Mucosa of rectum (tissue), 2 donors: Measurements from ENCODE around the gene MRPS9.

ENCODE experiments used
- H3K27ac ChIP-seq, 2 donors: one replicate each; pipeline ENCODE4 v1.7.0; 2013; ENCODE audit warnings: inconsistent platforms in 2 of 2, low read depth in 2 of 2, low read length in 2 of 2
- H3K27me3 ChIP-seq, 2 donors: one replicate each; pipeline ENCODE4 v1.7.0; 2013; ENCODE audit warnings: low read length in 2 of 2; ENCODE audit not compliant: control insufficient read depth in 2 of 2, insufficient read depth in 2 of 2
- H3K36me3 ChIP-seq, 2 donors: one replicate each; pipeline ENCODE4 v1.7.0; 2013; ENCODE audit warnings: low read length in 2 of 2; ENCODE audit not compliant: control insufficient read depth in 2 of 2, insufficient read depth in 2 of 2
- H3K4me1 ChIP-seq, 2 donors: one replicate each; pipeline ENCODE4 v1.7.0; 2013; ENCODE audit warnings: low read length in 2 of 2, mild to moderate bottlenecking in 1 of 2; ENCODE audit not compliant: control insufficient read depth in 2 of 2, insufficient read depth in 2 of 2
- H3K4me3 ChIP-seq, 2 donors: one replicate each; pipeline ENCODE4 v1.7.0; 2013; ENCODE audit warnings: low read length in 2 of 2
- H3K9ac ChIP-seq, 2 donors: one replicate each; pipeline ENCODE4 v1.7.0; 2013; ENCODE audit warnings: low read length in 2 of 2, low read depth in 1 of 2, mild to moderate bottlenecking in 1 of 2
- H3K9me3 ChIP-seq, 2 donors: one replicate each; pipeline ENCODE4 v1.7.0; 2013; ENCODE audit warnings: low read length in 2 of 2; ENCODE audit not compliant: control insufficient read depth in 2 of 2
- donor health status: healthy.
- donor health status: Normal muscosa, but diverticular disease.

Gene MRPS9

DNA sequence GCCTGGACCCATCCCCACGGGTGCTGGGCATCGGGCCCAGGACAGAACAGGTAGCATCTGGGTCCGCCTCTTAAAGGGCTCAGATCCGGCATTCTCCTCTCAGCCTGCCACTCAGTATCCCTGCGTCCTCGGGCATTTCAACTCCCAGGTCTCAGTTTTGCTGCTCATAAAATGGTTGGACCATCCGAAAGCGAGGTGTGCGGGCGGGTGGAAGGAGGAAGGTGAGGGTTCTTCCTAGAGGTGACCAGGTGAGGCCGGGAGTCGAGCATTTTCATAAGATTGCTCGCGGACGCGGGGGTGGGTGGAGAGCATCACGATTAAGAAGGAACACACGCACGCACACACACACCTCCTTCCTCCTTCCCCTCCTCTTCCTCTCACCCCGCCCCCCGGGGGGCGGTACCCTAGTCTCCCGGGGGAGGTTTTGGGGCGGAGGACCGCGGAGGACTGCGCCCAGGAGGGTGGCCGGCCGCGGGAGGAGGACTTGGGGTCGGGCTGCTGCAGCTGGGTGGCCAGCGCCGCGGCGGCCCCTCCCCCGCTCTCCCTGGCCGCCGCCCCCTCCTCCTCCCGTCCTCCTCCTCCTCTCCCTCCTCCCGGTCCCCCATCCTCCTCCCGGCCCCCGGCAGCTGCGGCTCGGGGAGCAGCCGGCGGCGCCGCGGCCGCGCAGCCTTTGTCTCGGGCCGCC lies 105.7 kb downstream of the MRPS9 start:
- no peak overlapping the region for H3K9ac ChIP-seq
- no peak overlapping the region for H3K27ac ChIP-seq
- H3K4me1 ChIP-seq, result no peaks in the 10 kb centered on the region
- no peaks in the 10 kb centered on the region for H3K9me3 ChIP-seq
- peaks cover 17 to 29% of the 10 kb centered on the region in 2 donors for H3K27me3 ChIP-seq
- peak overlapping the region; percentile 26 to 47 for H3K4me3 ChIP-seq
- no peaks in the 10 kb centered on the region for H3K36me3 ChIP-seq

DNA sequence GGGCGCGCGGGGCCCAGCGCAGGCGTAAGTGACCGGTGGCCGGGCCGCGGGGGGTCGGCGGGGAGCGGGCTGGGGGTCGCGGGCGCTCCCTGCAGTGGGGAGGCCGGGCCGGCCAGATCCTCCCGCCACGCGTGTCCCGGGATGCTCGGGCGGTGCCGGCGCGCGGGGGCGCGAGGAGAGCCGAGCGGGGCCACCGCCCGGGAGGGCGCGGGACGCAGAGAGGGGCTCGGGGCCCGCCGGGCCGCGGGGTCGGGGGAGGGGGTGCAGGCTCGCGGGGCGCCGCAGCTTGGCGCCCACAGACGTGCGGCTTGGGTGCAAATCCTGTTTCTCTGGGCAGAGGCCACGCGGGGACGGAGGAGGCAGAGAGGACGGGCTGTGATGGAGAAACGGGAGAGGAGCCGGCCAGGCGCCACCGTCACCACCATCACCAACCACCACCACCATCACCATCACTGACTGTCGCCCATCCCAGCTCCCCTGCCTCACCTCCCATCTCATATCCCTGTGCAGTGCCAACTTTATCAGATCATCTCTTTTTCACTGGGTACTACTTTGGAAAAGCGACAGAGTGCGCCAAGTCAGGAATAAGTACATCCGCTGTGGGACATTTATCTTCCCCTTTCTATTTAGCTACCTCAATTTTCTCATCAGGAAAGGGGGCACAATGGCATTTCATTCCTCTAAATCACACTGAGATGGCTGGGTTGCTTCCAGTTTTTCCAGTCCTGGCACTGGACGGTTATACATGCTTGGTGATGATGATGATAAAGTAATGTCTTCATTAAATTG lies 106.5 kb downstream of the MRPS9 start:
- Histone ChIP-seq H3K27me3 (peaks cover 17 to 29% of the 10 kb centered on the region in 2 donors), H3K4me1 (no peaks in the 10 kb centered on the region), H3K4me3 (peak overlapping the region in 1 of 2 donors; percentile 47), H3K9ac (no peak overlapping the region), H3K9me3 (no peaks in the 10 kb centered on the region), H3K36me3 (no peaks in the 10 kb centered on the region), H3K27ac (no peak overlapping the region)

DNA sequence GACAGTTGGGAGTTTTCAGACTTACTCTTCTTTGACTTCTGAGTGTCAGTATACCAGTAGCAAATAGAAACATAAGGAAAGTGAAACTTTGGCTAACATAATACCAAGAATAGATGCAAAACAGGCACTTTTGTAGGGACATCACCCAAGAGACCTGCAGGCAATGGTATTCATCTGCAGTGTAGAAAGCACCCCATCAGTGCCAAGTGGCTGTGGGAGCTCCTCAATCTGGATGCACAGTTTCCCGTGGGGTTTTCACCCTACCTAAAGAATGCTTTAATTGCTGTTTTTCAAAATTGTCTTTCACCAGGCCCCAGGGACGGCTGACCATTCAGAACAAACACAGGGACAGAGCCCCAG lies 107.1 kb downstream of the MRPS9 start:
- Histone ChIP-seq H3K4me1 (no peaks in the 10 kb centered on the region), H3K36me3 (no peaks in the 10 kb centered on the region), H3K4me3 (no peak overlapping the region), H3K27me3 (peaks cover 17 to 29% of the 10 kb centered on the region in 2 donors), H3K27ac (no peak overlapping the region), H3K9me3 (no peaks in the 10 kb centered on the region), H3K9ac (no peak overlapping the region)

DNA sequence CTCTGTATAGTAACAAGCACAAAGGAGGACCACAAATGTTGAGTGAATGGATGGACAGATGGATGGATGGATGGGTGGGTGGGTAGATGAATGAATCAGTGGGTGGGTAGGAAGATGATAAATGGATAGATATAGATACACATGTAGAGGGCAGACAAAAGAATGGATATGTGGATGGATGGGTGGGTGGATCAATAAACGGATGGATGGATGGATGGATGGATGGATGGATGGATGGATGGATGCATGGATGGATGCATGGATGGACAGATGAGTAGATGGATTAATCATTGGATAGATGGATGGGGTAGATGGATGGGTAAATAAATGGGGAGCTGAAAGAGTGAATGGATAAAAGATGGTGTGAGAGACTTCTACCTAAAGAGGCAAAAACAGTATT lies 111.4 kb downstream of the MRPS9 start:
- Histone ChIP-seq H3K9ac (no peak overlapping the region), H3K36me3 (no peaks in the 10 kb centered on the region), H3K27me3 (peaks cover 13 to 14% of the 10 kb centered on the region in 2 donors), H3K4me1 (no peaks in the 10 kb centered on the region), H3K9me3 (no peaks in the 10 kb centered on the region), H3K4me3 (no peak overlapping the region), H3K27ac (no peak overlapping the region)
